UCSD-AML1 (cell line): ENCODE results near the gene IL4.
"Not testable (repeated sequence)": the region's sequence is repeated elsewhere in the genome, so short reads cannot be mapped to it uniquely, and the experiment has no call there.

ENCODE experiments used
- DNase-seq: peaks from one replicate; lab custom pipeline; 2025; ENCODE audit not compliant: unreplicated experiment; lab: John Stamatoyannopoulos, UW

IL4 gene

DNA sequence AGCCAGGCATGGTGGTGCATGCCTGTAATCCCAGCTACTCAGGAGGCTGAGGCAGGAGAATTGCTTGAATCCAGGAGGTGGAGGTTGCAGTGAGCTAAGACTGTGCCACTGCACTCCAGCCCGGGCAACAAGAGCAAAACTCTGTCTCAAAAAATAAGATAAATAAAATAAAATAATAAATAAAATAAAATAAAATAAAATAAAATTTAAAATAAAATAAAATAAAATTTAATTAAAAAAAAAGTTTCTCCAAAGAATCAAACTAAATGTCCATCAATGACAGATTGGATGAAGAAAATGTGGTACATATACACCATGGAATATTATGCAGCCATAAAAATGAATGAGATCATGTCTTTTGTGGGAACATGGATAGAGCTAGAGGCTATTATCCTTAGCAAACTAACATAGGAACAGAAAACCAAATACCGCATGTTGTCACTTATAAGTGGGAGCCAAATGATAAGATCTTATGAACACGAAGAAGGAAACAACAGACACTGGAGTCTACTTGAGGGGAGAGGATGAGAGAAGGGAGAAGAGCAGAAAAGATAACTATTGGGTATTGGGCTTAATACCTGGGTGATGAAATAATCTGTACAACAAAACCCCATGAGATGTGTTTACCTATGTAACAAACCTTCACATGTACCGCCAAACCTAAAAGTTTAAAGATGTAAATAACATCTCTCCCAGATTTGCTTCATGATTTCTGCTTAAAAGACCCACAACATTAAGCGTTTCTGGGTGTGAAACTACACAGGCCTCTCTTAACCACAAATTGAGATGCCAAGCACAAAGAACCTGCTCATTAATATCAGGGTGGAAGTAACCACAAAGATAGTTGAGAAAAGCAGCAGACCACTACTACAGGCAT, 18.2 kb downstream of the IL4 start:
- DNase-seq, result not testable (repeated sequence)

DNA sequence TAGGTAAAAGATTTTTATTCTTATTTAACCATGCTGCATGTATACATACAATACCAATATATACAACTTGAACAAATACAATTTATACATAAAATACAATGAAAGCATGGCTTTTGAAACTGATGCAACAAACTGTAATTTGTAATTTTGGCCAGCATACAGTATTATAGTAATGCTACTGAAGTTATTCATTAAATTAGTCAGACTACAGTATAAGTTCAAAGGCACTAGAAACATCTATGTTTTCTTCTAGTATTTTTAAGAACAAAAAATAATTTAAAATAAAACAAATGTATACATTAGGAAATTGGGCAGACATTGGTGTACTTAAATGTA, 18.8 kb downstream of the IL4 start:
- DNase-seq, result no peak

DNA sequence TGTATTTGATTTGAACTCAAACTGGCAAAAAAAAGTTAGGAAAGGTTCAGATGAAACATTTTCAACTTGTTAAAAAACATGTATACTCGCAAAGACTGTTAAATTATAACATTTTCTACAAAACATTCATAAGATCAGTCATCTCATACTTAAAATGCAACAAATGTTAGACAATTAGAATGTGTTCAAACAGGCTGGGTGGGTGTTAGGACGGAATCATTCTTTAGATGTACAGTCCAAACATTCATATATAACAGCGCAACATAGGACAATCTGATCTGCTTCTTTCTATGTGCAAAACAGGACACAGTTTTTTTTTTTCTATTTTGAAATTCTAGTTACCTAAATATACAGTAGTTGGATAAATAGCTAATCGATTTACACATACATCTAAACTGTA, 22.2 kb downstream of the IL4 start:
- no peak for DNase-seq

DNA sequence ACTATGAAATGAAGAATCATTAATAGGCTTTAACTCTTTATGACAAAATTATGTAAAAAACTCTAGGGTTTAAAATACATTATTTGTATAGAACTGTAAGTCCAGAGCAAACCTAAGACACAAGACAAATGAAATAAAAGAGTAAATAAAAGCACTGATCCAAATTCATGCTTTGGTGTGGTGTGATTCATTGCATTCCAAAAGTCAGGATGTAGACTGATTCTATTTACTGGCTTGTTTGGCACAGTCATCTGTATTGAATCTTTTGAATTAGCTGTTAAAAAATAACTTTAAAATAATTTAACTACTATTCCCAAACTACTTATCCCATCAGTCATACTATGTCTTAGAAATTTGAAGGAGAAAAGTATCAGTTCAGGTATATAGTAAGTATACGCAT, 31.1 kb downstream of the IL4 start:
- DNase-seq, result no peak

DNA sequence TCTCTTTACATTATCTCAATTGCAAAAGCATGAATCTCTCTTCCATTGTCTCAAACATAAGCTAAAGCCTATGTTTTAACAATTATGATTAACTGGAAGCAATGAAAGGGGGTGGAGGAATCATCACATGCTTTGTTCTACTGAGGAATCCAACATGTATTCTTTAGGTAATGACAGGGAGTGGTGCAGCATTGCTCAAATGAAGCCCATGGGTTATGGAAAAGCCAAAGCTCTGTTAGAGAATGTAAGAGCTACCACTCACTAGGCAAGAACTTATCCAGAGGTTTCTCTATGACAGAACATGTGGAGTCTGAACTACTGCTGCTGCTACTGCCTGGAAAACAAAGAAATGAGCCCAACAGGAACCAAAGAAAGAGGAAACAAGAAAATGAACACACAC, 34.9 kb downstream of the IL4 start:
- no peak for DNase-seq

DNA sequence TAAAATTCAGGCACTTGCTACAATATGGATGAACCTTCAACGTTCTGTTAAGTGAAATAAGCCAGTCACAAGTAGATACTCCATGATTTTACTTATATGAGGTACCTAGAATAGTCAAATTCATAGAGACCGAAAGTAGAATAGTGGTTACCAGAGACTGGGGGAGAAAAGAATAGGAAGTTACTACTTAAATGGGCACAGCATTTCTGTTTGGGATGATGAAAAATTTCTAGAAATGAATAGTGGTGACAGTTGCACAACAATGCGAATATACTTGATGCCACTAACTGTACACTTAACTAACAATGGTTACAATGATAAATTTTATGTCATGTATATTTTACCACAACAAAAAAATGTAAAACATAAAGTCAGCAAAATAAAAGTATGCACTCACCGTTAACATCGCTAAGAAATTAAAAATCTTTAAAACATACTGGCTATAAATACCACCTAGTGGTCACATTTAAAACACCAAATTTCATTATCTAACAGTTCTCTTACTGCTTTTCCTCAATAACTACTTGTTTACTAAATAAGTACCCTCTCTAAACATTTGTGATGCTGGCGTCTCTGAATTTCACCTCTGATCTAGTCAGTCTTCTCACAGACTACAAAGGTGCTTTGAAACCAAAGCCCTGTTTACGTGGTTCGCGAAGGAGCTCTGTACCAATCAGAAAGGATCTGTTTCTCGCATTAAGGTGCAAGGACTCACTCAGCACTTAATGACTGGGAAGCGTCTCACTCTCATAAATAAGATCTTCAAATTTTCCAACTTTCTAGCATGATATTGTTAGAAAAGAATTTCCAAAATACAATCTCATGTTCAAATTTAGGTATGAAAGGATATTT, 40.9 kb downstream of the IL4 start:
- no peak for DNase-seq

DNA sequence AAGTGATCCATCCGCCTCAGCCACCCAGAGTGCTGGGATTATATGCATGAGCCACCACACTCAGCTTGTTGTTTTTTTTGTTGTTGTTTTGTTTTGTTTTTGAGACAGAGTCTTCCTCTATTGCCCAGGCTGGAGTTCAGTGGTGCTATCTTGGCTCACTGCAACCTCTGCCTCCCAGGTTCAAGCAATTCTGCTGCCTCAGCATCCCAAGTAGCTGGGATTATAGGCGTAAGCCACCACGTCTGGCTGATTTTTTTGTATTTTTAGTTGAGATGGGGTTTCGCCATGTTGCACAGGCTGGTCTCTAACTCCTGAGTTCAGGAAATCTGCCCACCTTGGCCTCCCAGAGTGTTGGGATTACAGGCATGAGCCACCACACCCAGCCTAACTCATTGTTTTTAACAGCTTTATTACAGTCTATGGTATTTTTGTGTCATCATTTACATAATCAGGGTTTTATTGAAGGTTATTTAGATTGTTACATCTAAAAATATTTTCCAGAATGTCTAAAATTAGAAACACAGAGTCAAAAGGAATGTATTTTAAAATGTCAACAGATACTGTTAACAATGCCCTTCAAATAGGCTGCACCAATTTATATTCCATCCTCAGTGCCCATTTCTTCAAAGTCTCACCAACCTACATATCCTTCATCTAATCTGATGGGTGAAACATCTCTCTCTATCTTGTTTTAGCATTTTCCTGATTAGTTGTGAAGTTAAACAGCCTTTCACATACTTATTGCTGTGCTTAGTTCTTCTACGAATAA, 44.9 kb downstream of the IL4 start:
- no peak for DNase-seq

DNA sequence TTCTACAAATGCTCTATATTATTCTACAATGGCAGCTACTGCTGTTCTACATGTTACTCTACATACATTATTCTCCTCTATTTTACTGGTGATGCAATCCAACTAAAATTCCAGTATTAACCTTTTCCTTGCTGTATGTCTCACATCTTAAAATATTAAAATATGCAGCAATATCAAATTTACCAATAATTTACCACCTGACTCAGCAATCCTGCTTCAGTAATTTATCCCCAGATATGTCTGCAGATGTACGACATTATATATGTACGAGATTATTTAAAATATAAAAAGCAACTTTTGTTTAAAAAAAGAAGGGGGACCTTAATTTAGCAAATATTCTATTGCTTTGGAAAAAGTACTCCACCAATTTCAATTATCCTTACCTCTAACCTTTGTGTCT, 52.0 kb downstream of the IL4 start:
- no peak for DNase-seq

DNA sequence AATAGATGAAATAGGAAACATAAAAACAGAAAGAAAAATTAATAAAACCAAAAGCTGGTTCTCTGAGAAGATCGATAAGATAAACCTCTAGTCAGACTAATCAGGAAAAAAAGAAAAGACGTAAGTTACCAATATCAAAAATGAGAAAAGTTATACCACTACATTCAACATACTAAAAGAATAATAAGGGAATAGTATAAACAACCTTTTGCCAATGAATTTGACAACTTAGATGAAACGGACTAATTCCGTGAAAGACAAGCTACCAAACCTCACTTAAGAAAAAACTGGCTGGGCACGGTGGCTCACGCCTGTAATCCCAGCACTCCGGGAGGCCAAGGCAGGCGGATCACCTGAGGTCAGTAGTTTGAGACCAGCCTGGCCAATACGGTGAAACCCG, 56.1 kb downstream of the IL4 start:
- DNase-seq, result no peak
